LNCAP (cell line): ENCODE measurements around the gene PDCL3.

Experiments used
- TF ChIP-seq, protein P1 (sequence below): fragments of 450-650 bp; IDR thresholded peaks from 2 replicates; pipeline ENCODE4 v1.5.1; 2017; ENCODE audit warnings: mild to moderate bottlenecking

The PDCL3 gene

GRCh38 chr2:100621371-100621951 lies 58.7 kb downstream of the PDCL3 start:
- TF ChIP-seq, protein P1, sequence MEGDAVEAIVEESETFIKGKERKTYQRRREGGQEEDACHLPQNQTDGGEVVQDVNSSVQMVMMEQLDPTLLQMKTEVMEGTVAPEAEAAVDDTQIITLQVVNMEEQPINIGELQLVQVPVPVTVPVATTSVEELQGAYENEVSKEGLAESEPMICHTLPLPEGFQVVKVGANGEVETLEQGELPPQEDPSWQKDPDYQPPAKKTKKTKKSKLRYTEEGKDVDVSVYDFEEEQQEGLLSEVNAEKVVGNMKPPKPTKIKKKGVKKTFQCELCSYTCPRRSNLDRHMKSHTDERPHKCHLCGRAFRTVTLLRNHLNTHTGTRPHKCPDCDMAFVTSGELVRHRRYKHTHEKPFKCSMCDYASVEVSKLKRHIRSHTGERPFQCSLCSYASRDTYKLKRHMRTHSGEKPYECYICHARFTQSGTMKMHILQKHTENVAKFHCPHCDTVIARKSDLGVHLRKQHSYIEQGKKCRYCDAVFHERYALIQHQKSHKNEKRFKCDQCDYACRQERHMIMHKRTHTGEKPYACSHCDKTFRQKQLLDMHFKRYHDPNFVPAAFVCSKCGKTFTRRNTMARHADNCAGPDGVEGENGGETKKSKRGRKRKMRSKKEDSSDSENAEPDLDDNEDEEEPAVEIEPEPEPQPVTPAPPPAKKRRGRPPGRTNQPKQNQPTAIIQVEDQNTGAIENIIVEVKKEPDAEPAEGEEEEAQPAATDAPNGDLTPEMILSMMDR = no peak

DNA sequence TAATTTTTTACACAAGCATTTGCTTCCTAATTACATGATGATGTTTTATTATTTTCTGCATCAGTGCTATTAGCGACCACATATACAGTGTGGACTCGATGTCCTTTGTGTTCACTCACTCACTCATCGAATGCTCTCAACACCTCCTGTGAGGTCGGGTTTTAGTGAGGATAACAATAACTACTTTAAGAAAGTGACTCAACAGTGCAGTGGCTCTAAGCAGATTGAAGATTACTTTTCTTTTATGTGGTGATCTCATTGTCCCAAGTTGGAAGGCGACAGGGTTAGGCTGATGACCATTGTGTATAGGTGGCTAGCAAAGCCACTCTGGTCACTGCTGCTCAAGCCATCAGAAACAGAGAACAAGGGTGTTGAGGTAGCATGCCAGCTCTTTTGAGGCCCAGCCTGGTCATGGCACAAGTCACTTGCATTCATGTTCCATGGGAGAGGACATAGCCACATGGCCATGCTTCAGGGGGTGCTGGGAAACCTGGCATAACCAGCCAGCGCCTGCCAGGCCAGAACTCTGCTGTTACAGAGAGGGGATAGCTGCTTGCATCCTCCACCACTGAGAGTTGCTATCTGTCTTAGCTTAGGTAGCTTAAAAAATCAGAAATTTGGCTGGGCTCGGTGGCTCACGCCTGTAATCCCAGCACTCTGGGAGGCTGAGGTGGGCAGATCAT lies 60.4 kb downstream of the PDCL3 start:
- TF ChIP-seq, protein P1 = no peak

DNA sequence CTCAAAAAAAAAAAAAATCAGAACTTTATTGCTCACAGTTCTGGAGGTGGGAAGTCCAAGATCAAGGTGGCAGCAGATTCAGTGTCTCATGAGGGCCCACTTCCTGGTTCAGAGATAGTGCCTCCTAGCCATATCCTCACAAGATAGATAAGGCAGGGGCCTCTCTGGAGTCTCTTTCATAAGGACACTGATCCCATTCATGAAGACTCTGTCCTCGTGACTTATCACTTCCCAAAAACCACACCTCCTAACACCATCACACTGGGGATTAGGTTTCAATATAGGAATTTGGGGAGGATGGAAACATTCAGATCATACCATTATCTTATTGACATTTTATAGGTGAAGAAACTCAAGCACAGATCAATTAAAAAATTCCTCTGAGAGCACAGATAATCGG lies 61.1 kb downstream of the PDCL3 start:
- TF ChIP-seq, protein P1 = no peak

- TF ChIP-seq, protein P1 = no peak
Observed at GRCh38 chr2:100624536-100624935, 61.7 kb downstream of the PDCL3 start.

DNA sequence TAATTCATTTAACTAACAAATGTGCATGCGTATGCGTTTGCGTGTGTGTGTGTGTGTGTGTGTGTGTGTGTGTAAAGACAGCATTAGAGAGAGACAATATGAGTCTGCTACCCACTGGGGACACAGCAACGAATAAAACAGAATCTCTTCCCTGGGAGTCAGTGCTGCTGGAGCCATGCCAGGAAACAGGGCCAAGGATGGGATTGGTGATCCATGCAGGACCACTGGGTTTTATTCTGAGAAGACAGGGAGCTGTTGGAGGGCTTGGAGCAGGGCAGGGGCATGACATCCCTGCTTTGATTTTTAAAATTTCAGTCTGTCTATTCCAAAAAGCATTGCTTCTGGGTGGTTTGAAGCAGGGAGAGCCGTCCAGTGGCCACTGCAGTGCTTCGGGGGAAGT lies 62.9 kb downstream of the PDCL3 start:
- TF ChIP-seq, protein P1 = no peak
